Trophoblast cell (in vitro differentiated cells and primary cell): ENCODE data around the gene SSBP2. TPM values are rescaled to one million over a fixed set of nuclear protein-coding genes. Genes with fewer than 3 reads are reported as not detected.

Experiments used
- DNase-seq, 2 donors: peaks; one replicate each; pipeline ENCODE4 v3.0.0-alpha.2; 2016
- H2AFZ ChIP-seq: 2 replicates; pipeline ENCODE4 v1.6.1; 2013; ENCODE audit warnings: low read length, moderate library complexity, mild to moderate bottlenecking; ENCODE audit not compliant: insufficient read depth, poor library complexity
- H2AK5ac ChIP-seq: 2 replicates; pipeline ENCODE4 v1.6.1; 2013; ENCODE audit warnings: mild to moderate bottlenecking, low read length
- H2BK120ac ChIP-seq: 2 replicates; pipeline ENCODE4 v1.6.1; 2013; ENCODE audit warnings: low read length, mild to moderate bottlenecking, moderate library complexity; ENCODE audit not compliant: insufficient read depth, poor library complexity
- H2BK12ac ChIP-seq: 2 replicates; pipeline ENCODE4 v1.6.1; 2013; ENCODE audit warnings: mild to moderate bottlenecking, low read length, moderate library complexity
- H2BK5ac ChIP-seq: 2 replicates; pipeline ENCODE4 v1.6.1; 2013; ENCODE audit warnings: low read length, low read depth, moderate library complexity, mild to moderate bottlenecking; ENCODE audit not compliant: poor library complexity
- H3K14ac ChIP-seq: 2 replicates; pipeline ENCODE4 v1.6.1; 2013; ENCODE audit warnings: mild to moderate bottlenecking, low read length
- H3K18ac ChIP-seq: 2 replicates; pipeline ENCODE4 v1.6.1; 2013; ENCODE audit warnings: mild to moderate bottlenecking, low read length
- H3K23ac ChIP-seq: 2 replicates; pipeline ENCODE4 v1.6.1; 2013; ENCODE audit warnings: low read length
- H3K27ac ChIP-seq: 2 replicates; pipeline ENCODE4 v1.5.1; 2013; ENCODE audit warnings: low read depth, mild to moderate bottlenecking, inconsistent platforms, low read length, moderate library complexity
- H3K27me3 ChIP-seq: 2 replicates; pipeline ENCODE4 v1.6.1; 2013; ENCODE audit warnings: inconsistent platforms, mild to moderate bottlenecking, low read length, moderate library complexity; ENCODE audit not compliant: insufficient read depth
- H3K36me3 ChIP-seq, 2 experiments: 1 replicate in 1 of 2; 2 replicates in 1 of 2; pipeline ENCODE4 v1.6.1; 2013; ENCODE audit warnings: low read length in 2 of 2, mild to moderate bottlenecking in 2 of 2, moderate library complexity in 1 of 2; ENCODE audit not compliant: insufficient read depth in 2 of 2, control insufficient read depth in 1 of 2
- H3K4ac ChIP-seq: 2 replicates; pipeline ENCODE4 v1.6.1; 2013; ENCODE audit warnings: low read depth, mild to moderate bottlenecking, low read length, moderate library complexity
- H3K4me1 ChIP-seq, 2 experiments: 1 replicate in 1 of 2; 2 replicates in 1 of 2; pipeline ENCODE4 v1.6.1; 2013; ENCODE audit warnings: low read length in 2 of 2, mild to moderate bottlenecking in 2 of 2, moderate library complexity in 1 of 2; ENCODE audit not compliant: insufficient read depth in 2 of 2, control insufficient read depth in 1 of 2
- H3K4me2 ChIP-seq: 2 replicates; pipeline ENCODE4 v1.6.1; 2013; ENCODE audit warnings: inconsistent platforms, mild to moderate bottlenecking, low read length, moderate library complexity
- H3K4me3 ChIP-seq: 2 replicates; pipeline ENCODE4 v1.5.1; 2013; ENCODE audit warnings: mild to moderate bottlenecking, low read depth, low read length, inconsistent platforms
- H3K79me1 ChIP-seq: one replicate; pipeline ENCODE4 v1.6.1; 2013; ENCODE audit warnings: low read length
- H3K79me2 ChIP-seq: 2 replicates; pipeline ENCODE4 v1.6.1; 2013; ENCODE audit warnings: low read length, mild to moderate bottlenecking; ENCODE audit not compliant: control insufficient read depth, insufficient read depth, poor library complexity
- H3K9ac ChIP-seq: 2 replicates; pipeline ENCODE4 v1.6.1; 2013; ENCODE audit warnings: mild to moderate bottlenecking, low read length
- H3K9me3 ChIP-seq: 2 replicates; pipeline ENCODE4 v1.6.1; 2013; ENCODE audit warnings: low read depth, mild to moderate bottlenecking, control low read depth, inconsistent platforms, low read length; ENCODE audit not compliant: insufficient read depth
- H4K12ac ChIP-seq: 2 replicates; pipeline ENCODE4 v1.6.1; 2013; ENCODE audit warnings: low read depth, mild to moderate bottlenecking, low read length, moderate library complexity
- H4K8ac ChIP-seq: 2 replicates; pipeline ENCODE4 v1.6.1; 2013; ENCODE audit warnings: low read depth, mild to moderate bottlenecking, low read length, moderate library complexity
- H4K91ac ChIP-seq: one replicate; pipeline ENCODE4 v1.6.1; 2013; ENCODE audit warnings: low read depth, mild to moderate bottlenecking, low read length, moderate library complexity
- WGBS: extraction: QIAGEN DNeasy Blood & Tissue Kit; methylation state at CpG from one replicate; pipeline ENCODE4 v1.1.7; 2013; ENCODE audit warnings: missing lambda C conversion rate; ENCODE audit not compliant: insufficient read length, insufficient coverage; ENCODE audit errors: extremely low coverage; 5-methylcytosine and 5-hydroxymethylcytosine counted together
- polyA plus RNA-seq: library from polyadenylated mRNA; stranded (reverse); fragments of 200-250 nt; gene quantifications from 2 replicates; pipeline ENCODE4 v1.2.3, GENCODE V29; 2013

Gene SSBP2
- 10.6 and 10.9 TPM in 2 replicates for polyA plus RNA-seq

DNA sequence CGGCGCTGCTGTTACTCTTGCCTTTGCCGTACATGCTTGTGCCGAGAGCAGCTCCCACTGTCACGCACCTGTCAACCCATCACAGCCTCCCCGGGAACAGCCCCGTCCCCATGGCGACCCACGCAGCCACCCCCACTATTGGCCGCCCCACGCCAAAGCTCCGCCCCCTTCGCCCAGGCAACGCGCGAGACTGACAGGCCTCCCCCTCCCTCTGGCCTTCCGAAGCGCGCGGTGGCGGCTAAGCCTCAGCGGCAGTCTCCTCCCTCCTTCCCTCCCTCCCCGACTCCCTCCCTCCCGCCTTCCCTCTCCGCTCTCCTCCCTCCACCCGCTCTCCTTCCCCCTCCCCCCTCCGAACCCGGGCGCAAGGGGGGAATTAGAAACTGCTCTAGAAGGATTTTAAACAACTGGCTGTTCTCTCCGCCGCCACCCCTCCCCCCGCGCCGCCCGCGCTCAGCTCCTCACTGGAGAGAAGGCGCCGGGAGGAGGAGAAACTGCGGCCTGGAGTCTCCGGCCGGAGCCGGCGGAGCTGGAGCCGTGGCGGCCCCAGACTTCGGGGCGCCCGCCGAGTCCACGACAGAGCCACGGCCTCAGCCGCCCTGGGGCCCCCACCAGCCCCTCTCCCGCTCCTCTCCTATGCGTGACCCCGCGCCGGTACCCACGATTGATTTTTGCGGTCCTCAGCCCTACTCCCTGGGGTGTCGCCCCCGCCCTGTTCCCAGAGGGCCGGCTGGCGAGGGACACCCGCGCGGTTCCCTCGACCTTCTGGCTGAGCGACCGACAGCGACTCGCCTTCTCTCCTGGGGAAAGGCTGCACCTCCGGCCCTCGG is at the start of gene SSBP2:
SSBP2 (minus strand) TSS at position 89 of the 827 bp plus-strand sequence; CDS start at position 34, 55 bp downstream.
- peak within 1 kb of the TSS; percentile 98 for H2AFZ ChIP-seq
- H4K8ac ChIP-seq = peak within 1 kb of the TSS; percentile 98

DNA sequence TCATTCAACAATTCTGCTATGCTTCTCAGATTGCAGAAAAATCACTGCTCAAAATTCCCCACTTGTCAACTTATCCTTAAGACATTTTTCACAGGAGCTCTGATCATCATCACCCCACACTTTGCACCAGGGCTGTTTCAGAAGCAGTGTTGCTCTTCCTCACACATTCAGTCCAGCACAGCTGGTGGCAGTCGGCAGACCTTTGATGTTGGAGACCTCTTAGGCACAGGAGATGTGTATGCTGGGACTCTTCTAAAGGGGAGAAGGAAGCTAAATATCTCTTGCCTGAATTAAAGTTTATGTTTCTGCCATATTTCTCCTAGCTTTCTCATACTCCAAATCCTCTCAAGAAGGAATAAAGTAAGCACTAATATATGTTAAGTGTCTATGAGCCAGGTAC is 44.8 kb upstream of the SSBP2 start:
- WGBS = no CpG with 5 or more reads among the region's 1 CpG
- no peak overlapping the region for H2AK5ac ChIP-seq

More for the DNA sequence above, at the start of gene SSBP2:
- Histone ChIP-seq H3K27ac (peak within 1 kb of the TSS; percentile 96), H3K4me2 (peak within 1 kb of the TSS; percentile 78), H4K12ac (peak within 1 kb of the TSS; percentile 97), H4K91ac (peak within 1 kb of the TSS; percentile 99), H3K4me3 (peak within 1 kb of the TSS; percentile 88), H3K14ac (peak within 1 kb of the TSS; percentile 98), H2BK120ac (peak within 1 kb of the TSS; percentile 99), H3K23ac (no peak within 1 kb of the TSS), H2BK5ac (peak within 1 kb of the TSS; percentile 99), H3K9ac (peak within 1 kb of the TSS; percentile 85), H3K4me1 (peaks cover 6 to 8% of the 10 kb centered on the region in 2 experiments), H3K4ac (peak within 1 kb of the TSS; percentile 91), H3K79me2 (peaks cover 6% of the 10 kb centered on the region), H3K18ac (peak within 1 kb of the TSS; percentile 99), H3K79me1 (peaks cover 7% of the 10 kb centered on the region), H3K36me3 (no peaks in the 10 kb centered on the region), H3K9me3 (no peaks in the 10 kb centered on the region), H2AK5ac (peak within 1 kb of the TSS; percentile 62), H2BK12ac (peak within 1 kb of the TSS; percentile 33), H3K27me3 (no peaks in the 10 kb centered on the region)
- no CpG with 5 or more reads among the region's 73 CpGs for WGBS
- DNase-seq = peak; percentile 96 to 99

DNA sequence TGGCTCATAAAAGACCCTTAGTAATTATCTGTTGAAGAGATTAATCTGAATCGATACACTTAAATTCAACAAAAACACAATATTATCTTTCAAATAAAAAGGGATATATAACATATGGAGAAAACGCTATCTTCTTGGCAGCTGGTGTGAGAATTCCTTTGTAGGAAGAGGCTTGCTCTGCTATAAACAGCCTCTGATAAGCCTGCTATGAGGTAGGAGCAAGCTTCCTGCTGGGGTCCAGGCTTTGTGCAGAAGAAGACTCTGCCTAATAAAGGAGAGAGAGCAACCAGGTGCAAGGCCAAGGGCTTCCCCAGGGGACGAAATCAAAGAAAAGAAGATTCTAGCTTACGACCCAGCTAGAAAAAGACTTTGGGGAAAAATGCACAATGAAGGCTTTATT is 43.3 kb upstream of the SSBP2 start:
- H3K79me1 ChIP-seq = peaks cover 2% of the 10 kb centered on the region
- WGBS = no CpG with 5 or more reads among the region's 4 CpGs
- H3K9ac ChIP-seq = no peak overlapping the region
- H3K9me3 ChIP-seq = no peaks in the 10 kb centered on the region
- H4K8ac ChIP-seq = no peak overlapping the region
- H2BK12ac ChIP-seq = no peak overlapping the region
- no peak overlapping the region for H3K4ac ChIP-seq
- H2BK5ac ChIP-seq = no peak overlapping the region
- no peaks in the 10 kb centered on the region for H3K79me2 ChIP-seq
- DNase-seq = no peak
- no peak overlapping the region for H3K4me3 ChIP-seq
- no peak overlapping the region for H2AFZ ChIP-seq
- no peak overlapping the region for H2BK120ac ChIP-seq
- no peak overlapping the region for H3K14ac ChIP-seq
- H3K18ac ChIP-seq = no peak overlapping the region
- H4K91ac ChIP-seq = no peak overlapping the region
- no peak overlapping the region for H3K23ac ChIP-seq
- no peak overlapping the region for H2AK5ac ChIP-seq
- no peak overlapping the region for H3K4me2 ChIP-seq
- no peaks in the 10 kb centered on the region for H3K27me3 ChIP-seq
- H3K4me1 ChIP-seq = peaks cover 2 to 8% of the 10 kb centered on the region in 2 experiments
- H3K27ac ChIP-seq = no peak overlapping the region
- no peak overlapping the region for H4K12ac ChIP-seq
- H3K36me3 ChIP-seq = no peaks in the 10 kb centered on the region

More for the DNA sequence above, 44.8 kb upstream of the SSBP2 start:
- peaks cover 6% of the 10 kb centered on the region for H3K79me1 ChIP-seq
- no peaks in the 10 kb centered on the region for H3K36me3 ChIP-seq
- H3K27ac ChIP-seq = no peak overlapping the region
- DNase-seq = no peak
- H3K4me1 ChIP-seq = peaks cover 2 to 17% of the 10 kb centered on the region in 2 experiments
- no peak overlapping the region for H3K14ac ChIP-seq
- no peaks in the 10 kb centered on the region for H3K79me2 ChIP-seq
- no peak overlapping the region for H4K12ac ChIP-seq
- no peak overlapping the region for H3K4me3 ChIP-seq
- no peak overlapping the region for H2BK120ac ChIP-seq
- no peak overlapping the region for H4K8ac ChIP-seq
- no peak overlapping the region for H2BK12ac ChIP-seq
- no peak overlapping the region for H3K18ac ChIP-seq
- H3K9me3 ChIP-seq = no peaks in the 10 kb centered on the region
- no peak overlapping the region for H3K4me2 ChIP-seq
- no peak overlapping the region for H4K91ac ChIP-seq
- H3K9ac ChIP-seq = no peak overlapping the region
- no peaks in the 10 kb centered on the region for H3K27me3 ChIP-seq
- H3K4ac ChIP-seq = no peak overlapping the region
- H2BK5ac ChIP-seq = no peak overlapping the region
- H2AFZ ChIP-seq = no peak overlapping the region
- H3K23ac ChIP-seq = no peak overlapping the region

DNA sequence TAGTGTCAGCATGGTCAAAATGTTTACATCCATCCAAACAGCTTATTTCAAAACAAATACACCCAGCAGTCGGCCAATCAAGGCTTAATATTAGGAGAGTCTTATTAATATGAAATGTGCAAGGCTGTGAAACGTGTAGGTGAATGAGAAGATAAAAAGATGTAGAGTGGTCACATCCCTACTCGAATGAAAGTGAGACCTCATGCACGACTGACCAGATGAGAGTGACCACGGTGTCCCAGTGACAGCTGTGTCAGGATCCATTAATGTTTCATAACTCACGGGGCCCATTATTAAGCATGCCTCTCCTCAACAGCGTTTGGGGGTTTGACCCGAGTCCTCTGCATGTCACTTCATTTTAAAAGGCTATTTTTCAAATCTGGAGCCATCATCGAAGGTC is 39.4 kb upstream of the SSBP2 start:
- no peak overlapping the region for H3K4me2 ChIP-seq
- H4K12ac ChIP-seq = no peak overlapping the region
- no peaks in the 10 kb centered on the region for H3K79me1 ChIP-seq
- no peak overlapping the region for H3K23ac ChIP-seq
- no peaks in the 10 kb centered on the region for H3K27me3 ChIP-seq
- H3K9me3 ChIP-seq = no peaks in the 10 kb centered on the region
- no peak overlapping the region for H2BK5ac ChIP-seq
- H4K91ac ChIP-seq = no peak overlapping the region
- no peaks in the 10 kb centered on the region for H3K79me2 ChIP-seq
- no peak for DNase-seq
- H3K9ac ChIP-seq = no peak overlapping the region
- no peaks in the 10 kb centered on the region for H3K36me3 ChIP-seq
- H3K18ac ChIP-seq = no peak overlapping the region
- no peak overlapping the region for H2BK120ac ChIP-seq
- no peak overlapping the region for H3K14ac ChIP-seq
- no peak overlapping the region for H4K8ac ChIP-seq
- H3K4me3 ChIP-seq = no peak overlapping the region
- H3K27ac ChIP-seq = no peak overlapping the region
- peaks cover 6 to 7% of the 10 kb centered on the region in 2 experiments for H3K4me1 ChIP-seq
- no peak overlapping the region for H2BK12ac ChIP-seq
- H2AK5ac ChIP-seq = no peak overlapping the region
- no peak overlapping the region for H3K4ac ChIP-seq
- 100% methylated on average over 1 of the region's 9 CpGs for WGBS
- no peak overlapping the region for H2AFZ ChIP-seq
